Measurements from ENCODE around the gene BTNL8. TPM values are rescaled to one million over a fixed set of nuclear protein-coding genes. Genes with fewer than 3 reads are reported as not detected.
"Not testable (repeated sequence)": the region's sequence is repeated elsewhere in the genome, so short reads cannot be mapped to it uniquely, and the experiment has no call there.

Gene BTNL8
- total RNA-seq, 1 donor from 2014 or later: 4.5 TPM

GRCh38 chr5:180872419-180872818, 26.5 kb upstream of the BTNL8 start:
- no peak for DNase-seq
- Histone ChIP-seq H3K27ac (no peak overlapping the region), H3K9me3 (no peaks in the 10 kb centered on the region), H3K27me3 (no peaks in the 10 kb centered on the region), H3K36me3 (no peaks in the 10 kb centered on the region), H3K4me1 (peaks cover 6% of the 10 kb centered on the region), H3K4me3 (no peak overlapping the region)
- TF ChIP-seq, protein P1, sequence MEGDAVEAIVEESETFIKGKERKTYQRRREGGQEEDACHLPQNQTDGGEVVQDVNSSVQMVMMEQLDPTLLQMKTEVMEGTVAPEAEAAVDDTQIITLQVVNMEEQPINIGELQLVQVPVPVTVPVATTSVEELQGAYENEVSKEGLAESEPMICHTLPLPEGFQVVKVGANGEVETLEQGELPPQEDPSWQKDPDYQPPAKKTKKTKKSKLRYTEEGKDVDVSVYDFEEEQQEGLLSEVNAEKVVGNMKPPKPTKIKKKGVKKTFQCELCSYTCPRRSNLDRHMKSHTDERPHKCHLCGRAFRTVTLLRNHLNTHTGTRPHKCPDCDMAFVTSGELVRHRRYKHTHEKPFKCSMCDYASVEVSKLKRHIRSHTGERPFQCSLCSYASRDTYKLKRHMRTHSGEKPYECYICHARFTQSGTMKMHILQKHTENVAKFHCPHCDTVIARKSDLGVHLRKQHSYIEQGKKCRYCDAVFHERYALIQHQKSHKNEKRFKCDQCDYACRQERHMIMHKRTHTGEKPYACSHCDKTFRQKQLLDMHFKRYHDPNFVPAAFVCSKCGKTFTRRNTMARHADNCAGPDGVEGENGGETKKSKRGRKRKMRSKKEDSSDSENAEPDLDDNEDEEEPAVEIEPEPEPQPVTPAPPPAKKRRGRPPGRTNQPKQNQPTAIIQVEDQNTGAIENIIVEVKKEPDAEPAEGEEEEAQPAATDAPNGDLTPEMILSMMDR (IDR thresholded peaks at IDR 0.05): no peak
- intact Hi-C loops (cut with DNase I): no loop called here
- no peak for ATAC-seq

GRCh38 chr5:180873615-180874520, 25.1 kb upstream of the BTNL8 start:
- TF ChIP-seq, protein P1 (IDR thresholded peaks at IDR 0.05): no peak
- Histone ChIP-seq H3K4me3 (no peak overlapping the region), H3K27me3 (no peaks in the 10 kb centered on the region), H3K27ac (no peak overlapping the region), H3K36me3 (no peaks in the 10 kb centered on the region), H3K9me3 (no peaks in the 10 kb centered on the region), H3K4me1 (peaks cover 6% of the 10 kb centered on the region)
- intact Hi-C loops (cut with DNase I): no loop called here
- DNase-seq (no peak), ATAC-seq (peak; percentile 85)

DNA sequence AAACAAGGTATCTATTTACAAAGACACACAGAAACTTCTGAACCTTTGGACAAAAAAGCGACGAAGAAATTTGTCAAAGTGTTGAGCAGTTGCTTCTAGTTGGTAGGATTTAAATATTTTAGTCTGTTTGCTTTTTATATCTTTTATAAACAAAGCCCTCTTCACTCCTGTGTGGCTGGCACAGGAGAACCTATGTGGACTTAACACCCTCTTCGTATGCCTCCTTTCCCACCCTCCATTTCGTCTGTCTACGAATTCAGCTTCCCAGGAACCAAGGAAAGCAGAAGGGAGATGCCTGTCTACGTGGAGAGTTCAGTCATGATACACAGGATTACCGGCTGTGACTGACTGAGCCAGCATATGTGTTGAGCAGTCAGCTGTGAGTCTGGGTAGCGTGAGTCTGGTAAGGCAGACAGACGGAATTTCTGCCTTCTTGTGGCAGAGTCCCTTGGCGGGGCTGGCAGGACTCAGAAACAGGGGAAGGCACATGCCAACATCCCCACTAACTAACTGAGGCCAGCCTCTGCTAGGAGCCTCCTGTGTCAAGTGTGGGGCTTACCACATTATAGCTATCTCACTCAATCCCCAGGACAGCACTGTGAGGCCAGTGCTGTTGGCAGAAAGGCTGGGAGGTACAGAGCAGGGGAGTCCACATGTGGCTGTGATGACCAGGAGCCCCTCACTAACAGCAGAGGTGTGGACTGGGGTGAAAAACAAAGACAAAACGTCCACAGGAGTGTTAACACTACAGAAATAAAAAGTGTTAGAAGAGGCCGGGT, 24.0 kb upstream of the BTNL8 start:
- no peak overlapping the region for H3K4me3 ChIP-seq
- H3K9me3 ChIP-seq: no peaks in the 10 kb centered on the region
- intact Hi-C loops (cut with DNase I): no loop called here
- no peak overlapping the region for H3K27ac ChIP-seq
- H3K36me3 ChIP-seq: no peaks in the 10 kb centered on the region
- DNase-seq (no peak), ATAC-seq (no peak)
- H3K4me1 ChIP-seq: peaks cover 6% of the 10 kb centered on the region
- H3K27me3 ChIP-seq: no peaks in the 10 kb centered on the region
- TF ChIP-seq, protein P1 (IDR thresholded peaks at IDR 0.05): no peak

DNA sequence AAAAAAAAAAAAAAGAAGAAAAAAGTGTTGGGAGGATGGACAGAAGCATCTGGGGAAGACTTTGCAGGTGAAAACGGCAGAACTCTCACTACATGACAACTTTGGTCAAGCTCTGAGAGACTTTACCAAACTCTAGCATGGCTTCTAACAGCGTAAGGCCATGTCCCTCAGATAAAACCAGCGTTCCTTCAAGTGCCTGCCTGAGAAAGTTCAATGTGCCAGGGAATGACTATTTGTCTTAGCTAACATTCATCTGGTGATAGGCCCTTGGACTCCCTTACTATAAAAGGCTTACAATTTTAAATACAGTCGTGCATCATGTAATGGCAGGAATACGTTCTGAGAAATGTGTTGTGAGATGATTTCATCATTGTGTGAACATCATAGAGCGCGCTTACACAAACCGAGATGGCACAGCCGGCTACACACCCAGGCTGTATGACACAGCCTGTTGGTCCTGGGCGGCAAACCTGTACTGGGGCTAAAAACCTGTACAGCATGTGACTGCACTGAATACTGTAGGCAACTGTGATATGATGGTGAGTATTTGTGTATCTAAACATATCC, 23.0 kb upstream of the BTNL8 start:
- Histone ChIP-seq H3K4me3 (no peak overlapping the region), H3K27ac (no peak overlapping the region), H3K27me3 (no peaks in the 10 kb centered on the region), H3K9me3 (no peaks in the 10 kb centered on the region), H3K36me3 (no peaks in the 10 kb centered on the region), H3K4me1 (peaks cover 6% of the 10 kb centered on the region)
- no peak for DNase-seq
- intact Hi-C loops (cut with DNase I): no loop called here
- ATAC-seq: no peak
- TF ChIP-seq, protein P1 (IDR thresholded peaks at IDR 0.05): no peak

GRCh38 chr5:180885845-180886529, 13.0 kb upstream of the BTNL8 start:
- intact Hi-C loops (cut with DNase I); H3K4me1 ChIP-seq; H3K27ac ChIP-seq; H3K9me3 ChIP-seq; H3K27me3 ChIP-seq; H3K36me3 ChIP-seq; H3K4me3 ChIP-seq: not testable (repeated sequence)
- DNase-seq (peak; percentile 80), ATAC-seq (peak; percentile 95)
